Stimulated activated naive B cell treated with anti-CD40 and anti-IgM and Interleukin-4, amounts not matched to agents 10 μg/mL and 1 μg/mL and 100 μg/mL, for 72 hours (primary cell): Measurements from ENCODE around the gene LAMTOR1.
A peak's percentile ranks its signal among the peaks of the same experiment; 100 is the strongest.

Experiments used
- ATAC-seq, 2 donors: fragments of 150-1000 bp; cut with Tn5 transposase; replicated peaks; 2 replicates each; pipeline ENCODE4 v1.10.0; 2021; ENCODE audit warnings: moderate library complexity in 1 of 2
- DNase-seq: peaks from one replicate; pipeline ENCODE4 v3.0.0; 2021
- H3K27ac Mint-ChIP-seq: one replicate; pipeline ENCODE4 v1.8.0; 2022; ENCODE audit warnings: mild to moderate bottlenecking, mixed read lengths
- H3K27me3 Mint-ChIP-seq, 2 donors: one replicate each; pipeline ENCODE4 v1.8.0; 2022; ENCODE audit warnings: mixed read lengths in 2 of 2
- H3K36me3 Mint-ChIP-seq, 2 donors: one replicate each; pipeline ENCODE4 v1.8.0; 2022; ENCODE audit warnings: mixed read lengths in 2 of 2, mild to moderate bottlenecking in 1 of 2
- H3K4me1 Mint-ChIP-seq, 2 donors: one replicate each; pipeline ENCODE4 v1.8.0; 2022; ENCODE audit warnings: mixed read lengths in 2 of 2, mild to moderate bottlenecking in 1 of 2
- H3K4me3 Mint-ChIP-seq, 2 donors: one replicate each; pipeline ENCODE4 v1.8.0; 2022; ENCODE audit warnings: mild to moderate bottlenecking in 2 of 2, mixed read lengths in 2 of 2, moderate library complexity in 1 of 2
- H3K9me3 Mint-ChIP-seq, 2 donors: one replicate each; pipeline ENCODE4 v1.8.0; 2022; ENCODE audit warnings: mixed read lengths in 2 of 2, mild to moderate bottlenecking in 1 of 2

Gene LAMTOR1

DNA sequence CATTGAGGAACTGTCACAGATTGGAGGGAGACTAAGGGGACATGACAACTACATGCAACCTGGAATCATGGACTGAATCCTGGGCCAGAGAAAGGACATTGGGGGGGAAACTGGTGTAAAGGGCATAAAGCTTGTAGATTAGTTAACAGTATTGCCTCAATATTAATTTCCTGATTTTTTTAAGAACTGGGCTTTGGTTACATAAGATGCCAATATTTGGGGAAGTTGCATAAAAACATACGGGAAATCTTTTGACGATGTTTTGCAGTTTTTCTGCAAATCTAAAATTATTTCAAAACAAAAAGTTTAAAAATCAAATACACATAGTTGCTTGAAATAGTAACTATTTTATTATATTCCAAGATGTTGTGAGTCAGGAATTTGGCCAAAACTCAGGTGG, 29.5 kb upstream of the LAMTOR1 start:
- H3K27ac Mint-ChIP-seq = no peak overlapping the region
- peaks cover 23 to 31% of the 10 kb centered on the region in 2 donors for H3K27me3 Mint-ChIP-seq
- ATAC-seq = no peak
- peaks cover 10 to 14% of the 10 kb centered on the region in 2 donors for H3K9me3 Mint-ChIP-seq
- DNase-seq = no peak
- H3K4me3 Mint-ChIP-seq = no peak overlapping the region
- H3K4me1 Mint-ChIP-seq = peaks cover 5 to 15% of the 10 kb centered on the region in 2 donors
- peaks cover 8 to 11% of the 10 kb centered on the region in 2 donors for H3K36me3 Mint-ChIP-seq

DNA sequence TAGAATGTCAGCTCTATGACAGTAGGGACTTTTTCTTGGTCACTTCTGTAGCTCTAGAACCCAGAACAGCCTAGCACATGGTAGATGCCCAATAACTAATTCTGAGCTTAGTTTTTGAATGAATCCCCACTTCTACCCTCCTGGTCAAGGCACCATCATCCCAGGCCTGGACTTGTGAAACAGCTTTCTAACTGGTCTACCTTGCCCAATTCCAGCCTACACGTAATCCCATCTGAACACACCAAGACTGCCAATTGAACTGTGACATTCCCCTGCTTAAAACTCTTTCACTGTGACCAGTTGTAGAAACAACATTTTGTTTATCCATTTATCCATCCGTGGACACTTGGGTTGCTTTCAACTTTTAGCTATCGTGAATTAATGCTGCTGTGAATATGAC, 26.3 kb upstream of the LAMTOR1 start:
- Mint-ChIP-seq H3K36me3 (peaks cover 8 to 11% of the 10 kb centered on the region in 2 donors), H3K4me3 (no peak overlapping the region), H3K27ac (no peak overlapping the region), H3K9me3 (peaks cover 14 to 18% of the 10 kb centered on the region in 2 donors), H3K4me1 (peaks cover 2 to 5% of the 10 kb centered on the region in 2 donors), H3K27me3 (peaks cover 23 to 26% of the 10 kb centered on the region in 2 donors)
- no peak for DNase-seq
- no peak for ATAC-seq

DNA sequence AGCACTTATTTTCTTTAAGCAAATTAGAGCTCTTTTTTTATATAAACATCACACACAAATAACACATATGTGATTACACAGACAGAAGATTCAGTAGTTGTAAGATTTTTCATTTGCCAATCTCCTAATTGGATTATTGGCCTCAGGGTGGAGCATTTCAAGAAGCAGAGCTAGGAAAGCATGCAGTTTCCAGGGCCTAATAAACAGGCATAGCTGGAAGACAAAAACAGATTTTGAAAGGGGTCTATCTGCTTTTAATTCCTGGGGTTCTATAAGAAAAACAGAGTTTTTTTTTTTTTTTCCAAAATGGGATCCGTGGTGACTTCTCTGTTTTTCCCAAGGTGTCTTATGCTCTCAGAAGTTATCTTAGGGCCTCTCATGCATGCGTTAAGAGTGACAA, 24.8 kb upstream of the LAMTOR1 start:
- ATAC-seq = no peak
- Mint-ChIP-seq H3K36me3 (peaks cover 8 to 14% of the 10 kb centered on the region in 2 donors), H3K27me3 (peaks cover 21 to 30% of the 10 kb centered on the region in 2 donors), H3K4me1 (no peaks in the 10 kb centered on the region), H3K9me3 (peaks cover 16 to 18% of the 10 kb centered on the region in 2 donors), H3K4me3 (no peak overlapping the region), H3K27ac (no peak overlapping the region)
- no peak for DNase-seq

DNA sequence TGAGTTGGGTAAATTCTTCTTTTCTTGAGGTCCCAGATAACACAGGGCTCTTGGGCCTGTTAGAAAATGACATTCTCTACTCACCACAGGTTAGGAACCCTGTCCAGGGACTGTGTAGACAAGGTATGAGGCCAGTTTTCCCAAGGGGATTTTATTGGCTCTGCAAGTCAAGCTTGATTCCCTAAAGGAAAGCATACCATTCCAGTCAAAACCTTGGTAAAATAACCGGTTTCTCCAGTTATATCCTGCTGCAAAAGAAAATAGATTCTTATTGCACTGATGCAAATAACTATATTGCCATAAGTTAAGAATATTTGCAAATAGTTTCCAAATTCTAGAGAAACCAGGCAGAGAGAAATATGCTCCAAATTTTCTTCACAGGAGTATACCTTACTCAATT, 22.9 kb upstream of the LAMTOR1 start:
- ATAC-seq (no peak), DNase-seq (no peak)
- no peak overlapping the region for H3K4me3 Mint-ChIP-seq
- H3K36me3 Mint-ChIP-seq = peaks cover 8 to 14% of the 10 kb centered on the region in 2 donors
- peaks cover 16 to 18% of the 10 kb centered on the region in 2 donors for H3K9me3 Mint-ChIP-seq
- peaks cover 25 to 30% of the 10 kb centered on the region in 2 donors for H3K27me3 Mint-ChIP-seq
- no peaks in the 10 kb centered on the region for H3K4me1 Mint-ChIP-seq
- H3K27ac Mint-ChIP-seq = no peak overlapping the region

DNA sequence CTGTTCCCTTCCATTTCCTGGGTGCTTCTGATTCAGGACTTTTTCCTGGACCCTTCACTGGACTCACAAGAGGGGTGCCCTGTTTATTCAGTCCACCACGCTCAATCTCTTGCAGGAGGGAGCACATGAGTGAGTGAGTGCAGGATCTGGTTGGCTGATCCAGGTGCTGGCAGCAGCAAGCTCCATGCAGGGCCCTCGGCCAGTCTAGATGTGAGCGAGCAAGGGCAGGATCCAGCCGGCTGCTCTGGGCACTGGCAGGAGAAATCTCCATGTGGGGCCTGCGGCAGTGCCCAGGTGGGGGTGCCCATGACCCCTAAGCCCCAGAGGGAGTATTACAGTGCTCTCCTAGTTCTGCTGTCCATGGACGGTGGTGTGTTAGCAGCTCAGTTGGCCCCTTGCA, 20.9 kb upstream of the LAMTOR1 start:
- H3K4me3 Mint-ChIP-seq = no peak overlapping the region
- H3K27ac Mint-ChIP-seq = no peak overlapping the region
- H3K4me1 Mint-ChIP-seq = no peaks in the 10 kb centered on the region
- peaks cover 24 to 27% of the 10 kb centered on the region in 2 donors for H3K27me3 Mint-ChIP-seq
- peaks cover 12 to 13% of the 10 kb centered on the region in 2 donors for H3K9me3 Mint-ChIP-seq
- DNase-seq (no peak), ATAC-seq (no peak)
- H3K36me3 Mint-ChIP-seq = peaks cover 5 to 10% of the 10 kb centered on the region in 2 donors

DNA sequence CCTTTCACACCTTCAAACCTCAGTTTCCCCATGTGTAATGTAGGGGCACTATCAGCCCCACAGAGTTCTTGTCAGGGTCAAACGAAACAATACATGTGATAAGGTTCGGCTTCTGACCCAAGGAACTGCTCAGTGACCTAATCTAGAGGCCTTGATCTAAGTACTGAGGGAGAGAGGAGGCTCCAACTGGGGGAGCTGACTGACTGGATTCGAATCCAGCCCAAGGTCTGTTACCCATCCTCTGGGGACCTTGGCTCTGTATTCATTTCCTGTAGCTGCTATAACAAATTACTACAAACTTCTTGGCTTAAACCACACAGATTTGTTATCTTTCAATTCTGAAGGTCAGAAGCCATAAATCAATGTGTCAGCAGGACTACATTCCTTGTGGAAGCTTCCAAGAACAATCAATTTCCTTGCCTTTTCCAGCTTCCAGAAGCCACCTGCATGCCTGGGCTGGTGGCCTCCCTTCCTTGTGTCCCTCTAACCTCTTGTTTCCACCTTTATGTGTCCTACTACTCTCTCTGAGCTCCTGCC, 20.1 kb upstream of the LAMTOR1 start:
- ATAC-seq (no peak), DNase-seq (no peak)
- no peaks in the 10 kb centered on the region for H3K4me1 Mint-ChIP-seq
- H3K27ac Mint-ChIP-seq = no peak overlapping the region
- peaks cover 4 to 7% of the 10 kb centered on the region in 2 donors for H3K9me3 Mint-ChIP-seq
- H3K4me3 Mint-ChIP-seq = no peak overlapping the region
- H3K27me3 Mint-ChIP-seq = peaks cover 16 to 28% of the 10 kb centered on the region in 2 donors
- peaks cover 0 to 3% of the 10 kb centered on the region in 2 donors for H3K36me3 Mint-ChIP-seq

DNA sequence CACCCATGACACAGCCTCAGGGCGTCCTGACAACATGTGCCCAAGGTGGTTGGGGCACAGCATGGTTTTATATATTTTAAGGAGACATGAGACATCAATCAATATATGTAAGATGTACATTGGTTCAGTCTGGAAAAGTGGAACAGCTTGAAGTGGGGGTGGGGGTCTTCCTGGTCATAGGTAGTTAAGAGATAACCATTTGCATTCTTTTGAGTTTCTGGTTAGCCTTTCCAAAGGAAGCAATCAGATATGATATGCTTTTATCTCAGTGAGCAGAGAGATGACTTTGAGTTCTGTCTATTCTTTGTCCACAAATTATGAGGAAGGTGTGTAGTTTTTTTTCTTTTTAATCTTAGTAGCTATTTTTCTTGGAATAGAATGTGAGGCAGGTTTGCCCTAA, 19.5 kb upstream of the LAMTOR1 start:
- DNase-seq (no peak), ATAC-seq (no peak)
- peaks cover 0 to 3% of the 10 kb centered on the region in 2 donors for H3K36me3 Mint-ChIP-seq
- peaks cover 16 to 29% of the 10 kb centered on the region in 2 donors for H3K27me3 Mint-ChIP-seq
- no peak overlapping the region for H3K4me3 Mint-ChIP-seq
- H3K4me1 Mint-ChIP-seq = no peaks in the 10 kb centered on the region
- H3K27ac Mint-ChIP-seq = no peak overlapping the region
- peaks cover 4 to 5% of the 10 kb centered on the region in 2 donors for H3K9me3 Mint-ChIP-seq

DNA sequence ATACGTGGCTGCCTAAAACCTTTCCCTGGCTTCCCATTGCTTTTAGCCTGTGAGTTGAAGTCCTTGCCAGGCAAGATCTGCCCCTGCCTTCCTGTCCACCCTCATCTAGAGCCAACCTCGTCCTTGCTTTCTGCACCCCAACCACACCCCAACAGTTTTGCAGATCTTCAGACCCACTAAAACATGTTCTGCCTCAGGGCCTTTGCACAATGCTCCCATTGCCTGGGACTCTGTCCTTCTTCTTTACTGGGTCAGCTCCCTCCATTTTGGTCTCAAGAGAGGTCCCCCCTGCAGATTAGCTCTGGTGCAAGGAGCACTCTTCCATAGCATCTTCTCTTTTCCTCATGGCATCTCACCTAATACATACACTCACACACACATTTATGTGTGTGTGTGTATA, 17.8 kb upstream of the LAMTOR1 start:
- Mint-ChIP-seq H3K27ac (no peak overlapping the region), H3K36me3 (peaks cover 0 to 3% of the 10 kb centered on the region in 2 donors), H3K4me3 (no peak overlapping the region), H3K27me3 (peaks cover 26 to 37% of the 10 kb centered on the region in 2 donors), H3K4me1 (no peaks in the 10 kb centered on the region), H3K9me3 (peaks cover 0 to 4% of the 10 kb centered on the region in 2 donors)
- ATAC-seq (no peak), DNase-seq (no peak)

DNA sequence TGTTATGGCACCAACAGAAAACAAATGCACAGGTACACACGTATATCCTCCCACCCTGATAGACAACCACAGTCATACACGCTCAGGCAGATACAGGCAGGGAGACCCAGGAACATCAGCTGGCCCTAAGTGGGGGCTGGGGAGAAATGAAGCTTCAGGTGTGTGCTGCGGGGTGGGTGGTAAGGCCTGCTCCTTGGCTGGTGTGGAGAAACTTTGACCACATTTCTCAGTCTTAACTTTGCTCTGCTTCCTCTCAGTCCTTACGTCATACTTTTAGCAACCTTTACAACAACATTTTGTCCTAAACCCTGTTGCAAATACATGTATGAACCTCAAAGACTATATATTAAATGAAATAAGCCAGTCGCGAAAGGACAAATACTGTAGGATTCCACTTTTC, 16.1 kb upstream of the LAMTOR1 start:
- H3K9me3 Mint-ChIP-seq = no peaks in the 10 kb centered on the region
- H3K27ac Mint-ChIP-seq = no peak overlapping the region
- peaks cover 25 to 31% of the 10 kb centered on the region in 2 donors for H3K27me3 Mint-ChIP-seq

DNA sequence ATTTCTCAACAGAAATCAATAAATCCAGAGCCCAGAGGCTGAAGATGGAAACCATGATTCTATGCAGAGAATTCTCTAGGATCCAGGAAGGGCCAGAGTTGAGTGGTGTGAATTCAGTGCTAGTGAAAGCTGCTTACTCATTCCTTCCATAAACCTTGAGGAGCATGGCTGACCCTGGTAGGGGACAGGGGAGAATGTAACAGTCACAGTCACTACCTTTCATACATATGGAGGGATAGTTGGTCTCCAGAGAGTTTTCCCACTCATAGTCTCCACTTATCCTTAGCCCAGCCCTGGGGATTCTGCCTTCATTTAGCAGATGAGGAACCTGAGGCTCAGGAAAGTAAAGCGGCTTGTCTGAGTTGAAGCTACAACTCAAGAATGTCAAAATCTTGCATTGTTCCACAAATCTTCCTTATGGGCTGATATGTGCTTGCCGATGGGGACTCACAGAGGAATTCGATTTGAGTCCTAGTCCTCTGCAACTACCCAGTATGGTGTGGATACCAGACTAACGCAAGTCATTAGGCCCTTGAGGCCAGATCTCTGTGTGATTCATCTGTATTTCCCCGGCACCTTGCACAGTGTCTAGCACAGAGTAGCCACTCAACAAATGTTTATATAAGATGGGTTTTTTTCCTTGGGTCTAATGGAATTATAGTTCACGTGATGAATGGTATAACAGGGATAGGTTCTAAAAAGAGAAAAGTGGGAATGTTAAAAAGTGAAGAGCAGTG, 13.1 kb upstream of the LAMTOR1 start:
- H3K36me3 Mint-ChIP-seq = peaks cover 0 to 2% of the 10 kb centered on the region in 2 donors
- H3K9me3 Mint-ChIP-seq = no peaks in the 10 kb centered on the region
- ATAC-seq (no peak), DNase-seq (no peak)
- H3K4me3 Mint-ChIP-seq = no peak overlapping the region
- H3K27me3 Mint-ChIP-seq = peaks cover 21 to 24% of the 10 kb centered on the region in 2 donors
- peaks cover 10 to 14% of the 10 kb centered on the region in 2 donors for H3K4me1 Mint-ChIP-seq
- H3K27ac Mint-ChIP-seq = no peak overlapping the region

More for the DNA sequence above, 16.1 kb upstream of the LAMTOR1 start:
- Mint-ChIP-seq H3K4me1 (no peaks in the 10 kb centered on the region), H3K4me3 (no peak overlapping the region), H3K36me3 (peaks cover 0 to under 1% of the 10 kb centered on the region in 2 donors)
- DNase-seq (no peak), ATAC-seq (no peak)

DNA sequence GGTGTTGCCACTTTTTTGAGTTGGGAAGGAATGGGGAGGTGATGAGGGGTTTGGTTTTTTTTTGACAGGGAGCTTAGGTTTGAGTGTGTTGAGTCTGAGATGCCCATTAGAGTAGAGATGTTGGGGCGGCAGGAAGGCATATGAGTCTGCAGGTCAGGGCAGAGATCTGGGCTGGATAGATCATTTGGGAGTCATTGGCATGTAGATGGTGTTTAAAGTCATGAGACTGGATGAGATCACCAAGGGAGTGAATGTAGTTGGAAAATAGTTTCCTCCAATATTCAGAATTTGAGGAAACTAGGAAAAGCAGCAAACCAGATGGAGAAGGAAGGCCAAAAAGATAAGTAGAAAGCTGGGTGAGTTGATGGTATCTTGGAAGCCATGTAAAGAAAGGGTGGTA, 11.5 kb upstream of the LAMTOR1 start:
- peaks cover 16 to 17% of the 10 kb centered on the region in 2 donors for H3K4me1 Mint-ChIP-seq
- no peak for ATAC-seq
- peaks cover 5 to 6% of the 10 kb centered on the region in 2 donors for H3K36me3 Mint-ChIP-seq
- no peak for DNase-seq
- H3K27me3 Mint-ChIP-seq = peaks cover 15 to 18% of the 10 kb centered on the region in 2 donors
- H3K4me3 Mint-ChIP-seq = no peak overlapping the region
- H3K27ac Mint-ChIP-seq = peak overlapping the region; percentile 3
- no peaks in the 10 kb centered on the region for H3K9me3 Mint-ChIP-seq

DNA sequence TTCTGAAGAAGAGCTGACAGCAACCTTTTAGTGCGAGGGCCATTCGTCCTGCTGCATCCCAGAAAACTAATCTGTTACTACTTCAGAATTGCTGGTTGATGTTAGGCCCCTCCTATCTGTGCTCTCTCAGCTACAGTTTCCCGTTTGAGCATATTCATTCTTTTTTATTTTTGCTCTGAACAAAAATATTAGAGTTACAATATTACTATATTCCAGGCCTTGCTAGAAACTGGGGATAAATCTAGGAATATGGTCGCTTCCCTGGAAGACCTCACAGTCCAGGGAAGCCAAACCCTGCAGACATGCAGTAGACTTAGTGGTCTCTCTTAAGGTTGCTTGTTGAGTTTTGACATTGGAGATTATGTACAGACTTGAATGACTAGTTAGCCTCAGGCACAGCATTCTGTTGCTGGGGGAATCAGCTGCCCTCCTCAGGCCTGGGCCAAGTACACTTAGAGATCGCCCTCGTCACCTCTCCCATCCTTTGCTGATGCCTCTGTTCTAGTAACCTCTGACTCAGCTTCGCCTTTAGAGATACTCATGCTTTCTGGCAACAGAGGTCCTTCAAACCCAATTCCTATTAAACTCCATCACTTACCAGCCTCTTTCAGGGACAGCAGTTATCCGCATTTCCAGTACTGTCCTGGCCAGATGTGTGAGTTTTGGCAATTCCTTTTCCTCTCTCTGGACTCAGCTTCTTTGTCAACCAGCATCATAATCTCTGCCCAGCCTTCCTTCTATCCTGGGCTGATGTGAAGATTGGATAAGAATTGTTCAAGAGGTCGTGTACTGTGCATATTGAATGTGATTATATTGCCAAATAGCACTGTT, 10.1 kb upstream of the LAMTOR1 start:
- Mint-ChIP-seq H3K9me3 (no peaks in the 10 kb centered on the region), H3K27ac (peak overlapping the region; percentile 99), H3K4me3 (peak overlapping the region; percentile 88 to 96), H3K36me3 (peaks cover 10 to 11% of the 10 kb centered on the region in 2 donors), H3K4me1 (peaks cover 16 to 17% of the 10 kb centered on the region in 2 donors), H3K27me3 (peaks cover 9 to 15% of the 10 kb centered on the region in 2 donors)
- ATAC-seq (no peak), DNase-seq (no peak)

DNA sequence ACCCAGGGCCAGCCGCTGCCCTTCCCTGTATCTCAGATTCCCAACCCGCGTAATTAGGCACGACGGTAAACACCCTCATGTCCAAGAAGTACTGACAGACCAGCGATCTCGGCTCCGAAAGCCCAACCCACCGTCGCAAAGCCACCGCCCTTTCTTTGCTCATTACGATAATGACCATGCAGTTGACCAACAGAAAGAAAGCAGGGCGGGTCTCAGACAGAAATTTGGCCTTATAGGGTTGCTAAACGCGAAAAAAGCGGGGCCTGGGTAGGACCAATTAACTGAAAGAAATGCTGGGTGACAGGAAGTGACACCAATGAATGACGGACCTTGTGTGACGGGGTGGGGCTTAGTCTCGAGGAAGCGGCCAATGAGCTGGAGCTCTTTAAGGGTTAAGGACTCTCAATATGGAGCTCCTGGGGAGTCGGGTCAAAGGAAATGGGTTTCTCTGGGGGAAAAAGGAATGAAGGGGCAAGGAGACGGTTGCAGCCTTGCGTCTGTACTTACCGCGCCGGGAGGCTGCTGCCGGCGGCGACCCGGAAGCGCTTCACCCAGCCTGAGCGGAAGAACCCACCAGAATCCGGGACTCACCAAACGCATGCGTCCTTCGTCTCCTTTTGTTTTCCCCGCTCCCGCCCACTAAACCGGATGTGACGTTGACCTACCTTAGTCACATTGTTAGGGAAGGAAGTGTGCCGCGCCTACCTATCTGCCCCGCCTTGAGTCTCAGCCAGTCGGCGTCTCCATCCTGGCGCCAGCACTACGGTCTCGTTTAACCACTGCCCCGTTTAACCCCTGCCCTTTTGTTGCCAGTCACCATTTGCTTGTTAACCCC, 9.3 kb upstream of the LAMTOR1 start, which contains the start of gene ANAPC15:
ANAPC15 (minus strand) TSS at position 553 of the 835 bp plus-strand sequence. CDS start 1,419 bp downstream, outside the sequence.
- Mint-ChIP-seq H3K27me3 (peaks cover 8 to 15% of the 10 kb centered on the region in 2 donors), H3K36me3 (peaks cover 14 to 18% of the 10 kb centered on the region in 2 donors)

More for the DNA sequence above, 9.3 kb upstream of the LAMTOR1 start, which contains the start of gene ANAPC15:
- Mint-ChIP-seq H3K9me3 (no peaks in the 10 kb centered on the region), H3K27ac (peak within 1 kb of the TSS; percentile 99), H3K4me3 (peak within 1 kb of the TSS; percentile 88 to 96), H3K4me1 (peaks cover 16 to 17% of the 10 kb centered on the region in 2 donors)
- ATAC-seq (peak; percentile 92), DNase-seq (peak; percentile 98)
